ENCODE results near the gene DSTYK.

Gene DSTYK

DNA sequence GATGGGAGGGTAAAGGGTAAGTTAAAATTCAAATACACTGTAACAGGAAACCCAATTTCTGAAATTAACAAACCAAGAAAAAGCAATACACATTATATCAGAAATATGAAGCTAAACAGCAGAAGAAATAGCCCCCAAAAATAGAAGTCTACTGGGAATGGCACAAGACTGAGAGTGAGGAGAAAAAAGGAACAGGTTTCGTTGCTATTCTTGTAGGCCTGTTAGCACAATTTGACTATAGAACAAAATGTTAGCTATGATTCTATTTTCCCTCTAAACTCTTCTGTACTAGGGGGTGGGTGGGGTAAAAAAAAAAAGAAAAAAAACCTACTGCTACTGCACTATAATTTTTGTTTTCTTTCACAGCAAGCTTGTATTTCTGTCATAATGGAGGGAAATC, 102.2 kb downstream of the DSTYK start:
- FAIRE-seq (no peak), DNase-seq (ENCODE audit: insufficient read length, low spot score) (no peak)
- TF ChIP-seq, protein P1, sequence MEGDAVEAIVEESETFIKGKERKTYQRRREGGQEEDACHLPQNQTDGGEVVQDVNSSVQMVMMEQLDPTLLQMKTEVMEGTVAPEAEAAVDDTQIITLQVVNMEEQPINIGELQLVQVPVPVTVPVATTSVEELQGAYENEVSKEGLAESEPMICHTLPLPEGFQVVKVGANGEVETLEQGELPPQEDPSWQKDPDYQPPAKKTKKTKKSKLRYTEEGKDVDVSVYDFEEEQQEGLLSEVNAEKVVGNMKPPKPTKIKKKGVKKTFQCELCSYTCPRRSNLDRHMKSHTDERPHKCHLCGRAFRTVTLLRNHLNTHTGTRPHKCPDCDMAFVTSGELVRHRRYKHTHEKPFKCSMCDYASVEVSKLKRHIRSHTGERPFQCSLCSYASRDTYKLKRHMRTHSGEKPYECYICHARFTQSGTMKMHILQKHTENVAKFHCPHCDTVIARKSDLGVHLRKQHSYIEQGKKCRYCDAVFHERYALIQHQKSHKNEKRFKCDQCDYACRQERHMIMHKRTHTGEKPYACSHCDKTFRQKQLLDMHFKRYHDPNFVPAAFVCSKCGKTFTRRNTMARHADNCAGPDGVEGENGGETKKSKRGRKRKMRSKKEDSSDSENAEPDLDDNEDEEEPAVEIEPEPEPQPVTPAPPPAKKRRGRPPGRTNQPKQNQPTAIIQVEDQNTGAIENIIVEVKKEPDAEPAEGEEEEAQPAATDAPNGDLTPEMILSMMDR (IDR thresholded peaks at IDR 0.05; ENCODE audit: insufficient read depth, missing control alignments): no peak

DNA sequence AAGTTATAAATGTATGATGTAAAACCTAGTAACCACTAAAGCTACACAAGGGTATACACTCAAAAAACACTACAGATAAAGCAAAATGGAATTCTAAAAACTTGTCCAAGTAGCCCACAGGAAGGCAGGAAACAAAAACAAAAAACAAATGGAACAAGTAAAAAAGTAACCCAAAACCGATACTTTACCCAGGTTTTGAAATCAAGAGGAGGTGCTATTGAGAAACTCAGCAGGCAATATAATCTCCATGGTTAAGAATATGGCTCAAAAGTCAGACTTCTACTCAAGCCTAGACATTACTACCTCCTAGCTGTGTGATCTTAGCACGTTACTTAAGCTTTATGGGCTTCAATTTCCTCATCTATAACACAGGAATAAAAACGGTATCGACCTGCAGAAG, 103.0 kb downstream of the DSTYK start:
- TF ChIP-seq, protein P1 (IDR thresholded peaks at IDR 0.05; ENCODE audit: insufficient read depth, missing control alignments): no peak
- no peak for DNase-seq (ENCODE audit: insufficient read length, low spot score)
- FAIRE-seq: peak; percentile 71

DNA sequence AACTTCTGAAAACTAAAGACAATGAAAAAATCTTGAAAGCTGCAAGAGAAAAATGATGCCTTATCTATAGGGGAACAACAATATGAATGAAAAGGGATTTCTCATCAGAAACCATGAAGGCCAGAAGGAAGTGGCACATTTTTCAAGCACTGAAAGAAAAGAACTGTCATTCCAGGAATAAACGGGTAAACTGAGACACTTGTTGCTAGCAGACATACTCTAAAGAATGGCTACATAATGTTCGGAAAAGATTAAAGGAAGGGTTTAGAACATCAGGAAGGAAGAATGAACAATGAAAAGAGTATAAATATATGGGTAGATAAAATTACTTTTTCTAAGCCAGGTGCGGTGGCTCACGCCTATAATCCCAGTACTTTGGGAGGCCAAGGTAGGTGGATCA, 104.2 kb downstream of the DSTYK start:
- peak; percentile 21 for FAIRE-seq
- TF ChIP-seq, protein P1 (IDR thresholded peaks at IDR 0.05; ENCODE audit: insufficient read depth, missing control alignments): no peak
- no peak for DNase-seq (ENCODE audit: insufficient read length, low spot score)

DNA sequence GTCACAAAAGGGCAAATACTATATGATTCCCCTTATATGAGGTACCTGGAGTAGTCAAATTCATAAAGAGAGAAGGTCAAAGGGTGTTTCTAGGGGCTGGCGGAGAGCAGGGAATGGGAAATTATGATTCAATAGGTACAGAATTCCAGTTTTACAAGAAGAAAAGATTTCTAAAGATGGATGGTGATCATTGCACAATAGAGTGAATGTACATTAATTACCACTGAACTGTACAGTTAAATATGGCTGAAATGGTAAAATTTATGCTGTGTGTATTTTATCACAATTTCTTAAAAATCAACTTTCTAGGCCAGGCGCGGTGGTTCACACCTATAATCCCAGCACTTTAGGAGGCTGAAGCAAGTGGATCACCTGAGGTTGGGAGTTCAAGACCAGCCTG, 109.1 kb downstream of the DSTYK start:
- TF ChIP-seq, protein P1 (IDR thresholded peaks at IDR 0.05; ENCODE audit: insufficient read depth, missing control alignments): no peak
- DNase-seq (ENCODE audit: insufficient read length, low spot score) (no peak), FAIRE-seq (no peak)

DNA sequence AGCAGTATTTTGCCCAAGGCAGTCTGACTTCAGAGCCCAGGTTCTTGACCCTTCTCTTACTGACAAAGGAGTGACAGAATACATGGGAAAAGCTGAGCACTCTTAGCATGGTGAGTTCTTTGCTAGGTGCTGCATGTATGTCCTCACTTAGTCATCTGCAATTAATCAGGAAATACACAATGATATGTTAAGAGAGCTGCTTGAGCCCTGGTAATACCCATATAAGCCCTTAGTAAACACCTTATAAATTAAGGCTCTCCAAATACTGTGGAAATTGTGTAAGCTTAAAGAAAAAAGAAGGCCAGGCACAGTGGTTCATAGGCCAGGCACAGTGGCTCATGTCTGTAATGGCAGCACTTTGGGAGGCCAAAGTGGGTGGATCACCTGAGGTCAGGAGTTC, 113.3 kb downstream of the DSTYK start:
- TF ChIP-seq, protein P1 (IDR thresholded peaks at IDR 0.05; ENCODE audit: insufficient read depth, missing control alignments): no peak
- DNase-seq (ENCODE audit: insufficient read length, low spot score) (no peak), FAIRE-seq (no peak)

DNA sequence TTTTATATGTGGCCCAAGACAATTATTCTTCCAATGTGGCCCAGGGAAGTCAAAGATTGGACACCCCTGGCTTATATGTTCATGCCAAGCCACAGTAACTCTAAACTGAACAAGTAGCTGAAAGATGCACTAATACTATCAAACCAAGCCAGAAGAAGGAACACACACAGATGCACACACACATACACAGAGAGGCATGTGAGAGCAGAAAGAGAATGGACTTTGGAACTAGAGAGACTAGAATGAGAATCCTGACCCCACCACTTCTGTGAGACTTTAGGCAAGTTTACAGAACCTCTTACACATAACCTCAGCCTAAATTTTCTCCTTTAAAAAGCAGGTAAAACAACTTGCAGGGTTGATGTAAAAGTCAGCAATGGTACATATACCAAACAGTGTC, 116.1 kb downstream of the DSTYK start:
- DNase-seq (ENCODE audit: insufficient read length, low spot score) (no peak), FAIRE-seq (no peak)
- TF ChIP-seq, protein P1 (IDR thresholded peaks at IDR 0.05; ENCODE audit: insufficient read depth, missing control alignments): no peak

Measured in D721Med (cell line).